OCI-LY3 (cell line): ENCODE results near the gene FAM53B.

Experiments used
- H2AFZ ChIP-seq: fragments of 200-600, 300-600 bp; shearing (Covaris generic); 2 replicates; pipeline ENCODE4 v1.6.0; 2014; ENCODE audit warnings: antibody characterized with exemption, low read depth, low read length
- H3K27ac ChIP-seq: fragments of 200-600, 300-600 bp; sonication (generic); 2 replicates; pipeline ENCODE4 v1.5.1; 2014; ENCODE audit warnings: mild to moderate bottlenecking, low read length, moderate library complexity, mixed read lengths
- H3K27me3 ChIP-seq: fragments of 200-600, 300-600 bp; sonication (generic); 2 replicates; pipeline ENCODE4 v1.6.1; 2014; ENCODE audit warnings: low read depth, low read length, mixed read lengths
- H3K36me3 ChIP-seq: fragments of 200-600, 300-600 bp; sonication (generic); replicated peaks from 2 replicates; pipeline ENCODE3; 2014; ENCODE audit warnings: low read depth, low read length, mixed read lengths
- H3K4me1 ChIP-seq: fragments of 300-600, 200-600 bp; sonication (generic); 2 replicates; pipeline ENCODE4 v1.6.1; 2014; ENCODE audit warnings: low read length, mixed read lengths
- H3K4me2 ChIP-seq: fragments of 200-600, 300-600 bp; sonication (generic); 2 replicates; pipeline ENCODE4 v1.6.1; 2014; ENCODE audit warnings: low read length, mixed read lengths
- H3K4me3 ChIP-seq: fragments of 300-600, 200-600 bp; sonication (generic); 2 replicates; pipeline ENCODE4 v1.5.1; 2014; ENCODE audit warnings: antibody characterized with exemption, mild to moderate bottlenecking, low read length, moderate library complexity
- H3K79me2 ChIP-seq: fragments of 300-600, 200-600 bp; shearing (Covaris generic); 2 replicates; pipeline ENCODE4 v1.6.1; 2014; ENCODE audit warnings: mild to moderate bottlenecking, low read length, mixed read lengths
- H3K9ac ChIP-seq: fragments of 300-600, 200-600 bp; shearing (Covaris generic); 2 replicates; pipeline ENCODE4 v1.6.0; 2014; ENCODE audit warnings: mild to moderate bottlenecking, low read length, moderate library complexity
- H3K9me3 ChIP-seq: fragments of 200-600, 300-600 bp; shearing (Covaris generic); 2 replicates; pipeline ENCODE4 v1.6.1; 2014; ENCODE audit warnings: low read length, mixed read lengths; ENCODE audit not compliant: insufficient read depth
- H4K20me1 ChIP-seq: fragments of 200-600, 300-600 bp; sonication (generic); 2 replicates; pipeline ENCODE4 v1.6.1; 2016; ENCODE audit warnings: low read length, mixed read lengths; ENCODE audit not compliant: insufficient read depth
- CTCF ChIP-seq: fragments of 200-600, 300-600 bp; sonication (generic); IDR thresholded peaks from 2 replicates; pipeline ENCODE4 v1.5.1; 2014; ENCODE audit warnings: antibody characterized with exemption, low read length, low read depth
- EZH2phosphoT487 ChIP-seq: fragments of 200-600 bp; shearing (Covaris generic); IDR thresholded peaks from 2 replicates; pipeline ENCODE4 v1.6.1; 2018; ENCODE audit warnings: antibody characterized with exemption, mixed run types, low read depth

Gene FAM53B

DNA sequence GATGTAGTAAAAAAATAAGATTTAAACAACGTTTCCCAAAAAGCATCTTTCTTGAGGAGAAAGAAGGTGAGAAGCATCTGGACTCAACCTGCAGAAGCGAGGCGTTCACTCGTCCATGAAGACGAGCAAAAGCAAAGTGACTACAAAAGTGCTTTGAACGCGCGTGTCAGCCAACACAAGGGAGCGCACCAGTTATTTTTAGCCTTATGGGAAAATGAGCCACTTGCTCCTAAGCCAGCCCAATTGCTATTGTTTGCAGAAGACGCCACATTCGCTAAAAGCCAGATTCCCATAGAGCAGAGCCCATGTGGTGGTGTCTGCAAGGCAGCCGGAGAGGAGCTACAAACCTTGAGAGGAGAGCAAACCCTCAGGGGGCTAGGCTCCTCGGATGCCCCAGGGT lies 122.5 kb downstream of the FAM53B start:
- no peak overlapping the region for H3K9ac ChIP-seq

GRCh38 chr10:124619802-124620490 lies 124.2 kb downstream of the FAM53B start:
- H3K4me2 ChIP-seq = peak overlapping the region; percentile 52
- TF ChIP-seq CTCF (no peak), EZH2phosphoT487 (no peak)
- H3K27ac ChIP-seq = no peak overlapping the region

More for the DNA sequence above, 122.5 kb downstream of the FAM53B start:
- Histone ChIP-seq H3K27ac (no peak overlapping the region), H3K9me3 (no peaks in the 10 kb centered on the region), H3K79me2 (0 out of 2 replicates have a peak, but pooled peaks cover 1% of the 10 kb centered on the region), H4K20me1 (peaks cover 62% of the 10 kb centered on the region), H3K4me2 (no peak overlapping the region), H2AFZ (no peak overlapping the region), H3K4me1 (peaks cover 24% of the 10 kb centered on the region), H3K36me3 (no peaks in the 10 kb centered on the region), H3K27me3 (no peaks in the 10 kb centered on the region), H3K4me3 (no peak overlapping the region)
- TF ChIP-seq EZH2phosphoT487 = no peak
- no peak for TF ChIP-seq CTCF

DNA sequence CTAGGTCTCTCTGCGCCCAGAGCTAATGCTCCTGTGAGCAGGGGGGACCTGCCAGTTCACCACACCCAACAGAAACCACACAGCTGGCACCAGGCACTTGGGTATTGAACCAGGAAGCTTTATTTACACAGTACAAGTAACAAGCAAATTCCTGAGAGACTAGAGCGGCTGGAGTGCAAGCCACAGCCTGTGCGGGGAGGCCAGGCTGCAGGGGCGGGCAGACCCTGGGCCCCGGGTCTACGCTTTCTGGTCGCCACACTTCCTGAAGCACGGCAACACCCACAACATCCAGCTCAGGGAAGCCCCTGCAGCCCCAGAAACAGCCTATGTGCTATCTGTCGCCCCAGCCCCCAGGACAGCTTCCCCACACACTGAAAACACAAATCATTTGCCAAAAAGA lies 125.0 kb downstream of the FAM53B start:
- H3K27me3 ChIP-seq = no peaks in the 10 kb centered on the region
- TF ChIP-seq CTCF (no peak), EZH2phosphoT487 (no peak)
- no peak overlapping the region for H3K9ac ChIP-seq
- no peak overlapping the region for H2AFZ ChIP-seq
- no peak overlapping the region for H3K4me3 ChIP-seq
- peak overlapping the region; percentile 52; the same call in 1 of the 2 replicates for H3K4me2 ChIP-seq
- no peaks in the 10 kb centered on the region for H3K36me3 ChIP-seq
- H3K79me2 ChIP-seq = no peaks in the 10 kb centered on the region
- H4K20me1 ChIP-seq = peaks cover 51% of the 10 kb centered on the region
- no peaks in the 10 kb centered on the region for H3K9me3 ChIP-seq
- H3K4me1 ChIP-seq = peaks cover 25% of the 10 kb centered on the region
- no peak overlapping the region for H3K27ac ChIP-seq

More at GRCh38 chr10:124619802-124620490, 124.2 kb downstream of the FAM53B start:
- Histone ChIP-seq H3K27me3 (no peaks in the 10 kb centered on the region), H2AFZ (no peak overlapping the region), H3K4me3 (no peak overlapping the region), H4K20me1 (peaks cover 55% of the 10 kb centered on the region), H3K9ac (no peak overlapping the region), H3K36me3 (no peaks in the 10 kb centered on the region), H3K9me3 (no peaks in the 10 kb centered on the region), H3K4me1 (peaks cover 18% of the 10 kb centered on the region), H3K79me2 (no peaks in the 10 kb centered on the region)

GRCh38 chr10:124618470-124619073 lies 125.6 kb downstream of the FAM53B start:
- no peak overlapping the region for H3K27ac ChIP-seq

More at GRCh38 chr10:124618470-124619073, 125.6 kb downstream of the FAM53B start:
- peaks cover 31% of the 10 kb centered on the region for H3K4me1 ChIP-seq
- no peak overlapping the region for H3K4me3 ChIP-seq
- H2AFZ ChIP-seq = no peak overlapping the region
- no peak for TF ChIP-seq EZH2phosphoT487
- no peaks in the 10 kb centered on the region for H3K79me2 ChIP-seq
- H3K36me3 ChIP-seq = no peaks in the 10 kb centered on the region
- H3K9me3 ChIP-seq = no peaks in the 10 kb centered on the region
- H3K9ac ChIP-seq = no peak overlapping the region
- H4K20me1 ChIP-seq = peaks cover 51% of the 10 kb centered on the region
- no peaks in the 10 kb centered on the region for H3K27me3 ChIP-seq
- H3K4me2 ChIP-seq = no peak overlapping the region
